Neutrophil (primary cell): ENCODE results near the gene NTSR1.

Experiments used
- H3K27ac ChIP-seq: fragments of 200-600 bp; sonication (generic); 2 replicates; pipeline ENCODE4 v1.5.1; 2016; ENCODE audit warnings: mild to moderate bottlenecking, moderate library complexity
- H3K27me3 ChIP-seq: fragments of 200-600 bp; sonication (generic); 2 replicates; pipeline ENCODE4 v1.6.0; 2016; ENCODE audit warnings: mild to moderate bottlenecking
- H3K36me3 ChIP-seq: fragments of 200-600 bp; sonication (generic); 2 replicates; pipeline ENCODE4 v1.5.1; 2017
- H3K4me1 ChIP-seq, 2 experiments: fragments of 200-600 bp in 1 of 2; sonication (generic) in 1 of 2; 1 replicate in 1 of 2; 2 replicates in 1 of 2; pipeline versions ENCODE4 v1.5.1 to v1.6.1; 2013 to 2016; ENCODE audit warnings: low read depth in 1 of 2, low read length in 1 of 2, mild to moderate bottlenecking in 1 of 2, moderate library complexity in 1 of 2; ENCODE audit not compliant: control insufficient read depth in 1 of 2, insufficient read depth in 1 of 2
- H3K4me3 ChIP-seq, 2 experiments: fragments of 200-600 bp in 1 of 2; sonication (generic) in 1 of 2; 1 replicate in 1 of 2; 2 replicates in 1 of 2; pipeline ENCODE4 v1.5.1; 2013 to 2016; ENCODE audit warnings: low read depth in 1 of 2, low read length in 1 of 2, mild to moderate bottlenecking in 1 of 2, moderate library complexity in 1 of 2
- H3K9me3 ChIP-seq: fragments of 200-600 bp; sonication (generic); 2 replicates; pipeline ENCODE4 v1.5.1; 2016
- CTCF ChIP-seq: fragments of 200-600 bp; sonication (generic); IDR thresholded peaks from 2 replicates; pipeline ENCODE4 v1.5.1; 2016; ENCODE audit warnings: antibody characterized with exemption

Gene NTSR1

GRCh38 chr20:62706857-62707256 is 1.8 kb upstream of the NTSR1 start:
- TF ChIP-seq CTCF = no peak
- H3K9me3 ChIP-seq = no peaks in the 10 kb centered on the region
- no peak overlapping the region for H3K27ac ChIP-seq
- no peak overlapping the region for H3K4me3 ChIP-seq
- no peaks in the 10 kb centered on the region for H3K36me3 ChIP-seq
- H3K4me1 ChIP-seq = peaks cover 7 to 15% of the 10 kb centered on the region in 2 experiments
- peaks cover 55% of the 10 kb centered on the region for H3K27me3 ChIP-seq

DNA sequence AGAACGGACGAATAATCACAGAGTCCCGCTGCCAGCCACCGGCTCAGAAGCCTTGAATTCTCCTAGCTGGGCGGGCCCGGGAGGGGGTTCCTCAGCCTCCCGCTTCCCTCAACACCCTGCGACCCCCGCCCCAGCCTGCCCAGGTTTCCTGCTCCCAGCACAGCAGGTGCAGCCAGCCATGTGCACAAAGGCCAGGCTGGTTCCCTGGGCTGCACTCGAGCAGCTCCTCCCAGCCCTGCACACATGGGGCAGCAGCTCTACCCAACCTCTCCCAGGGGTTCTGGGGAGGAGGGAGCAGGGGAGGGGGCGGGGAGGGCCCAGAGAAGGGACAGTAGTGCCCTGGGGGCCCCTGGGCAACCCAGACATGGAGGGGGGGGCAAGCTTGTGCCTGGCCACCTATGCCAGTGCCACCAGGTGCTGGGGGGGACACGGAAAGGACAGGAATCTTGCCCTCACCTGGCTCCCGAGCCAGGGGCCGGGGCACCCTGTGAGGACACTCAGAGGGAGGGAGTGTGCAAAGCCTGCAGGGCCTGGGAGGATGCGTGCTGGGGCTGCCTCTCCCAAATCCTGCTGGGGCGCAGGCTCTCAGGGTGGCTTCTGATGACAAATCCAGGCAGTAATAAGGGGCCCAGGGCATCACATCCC is 1.2 kb upstream of the NTSR1 start:
- peaks cover 55% of the 10 kb centered on the region for H3K27me3 ChIP-seq
- H3K4me3 ChIP-seq = no peak overlapping the region
- H3K4me1 ChIP-seq = peaks cover 7 to 15% of the 10 kb centered on the region in 2 experiments
- TF ChIP-seq CTCF = no peak
- no peaks in the 10 kb centered on the region for H3K36me3 ChIP-seq
- no peaks in the 10 kb centered on the region for H3K9me3 ChIP-seq
- H3K27ac ChIP-seq = no peak overlapping the region

DNA sequence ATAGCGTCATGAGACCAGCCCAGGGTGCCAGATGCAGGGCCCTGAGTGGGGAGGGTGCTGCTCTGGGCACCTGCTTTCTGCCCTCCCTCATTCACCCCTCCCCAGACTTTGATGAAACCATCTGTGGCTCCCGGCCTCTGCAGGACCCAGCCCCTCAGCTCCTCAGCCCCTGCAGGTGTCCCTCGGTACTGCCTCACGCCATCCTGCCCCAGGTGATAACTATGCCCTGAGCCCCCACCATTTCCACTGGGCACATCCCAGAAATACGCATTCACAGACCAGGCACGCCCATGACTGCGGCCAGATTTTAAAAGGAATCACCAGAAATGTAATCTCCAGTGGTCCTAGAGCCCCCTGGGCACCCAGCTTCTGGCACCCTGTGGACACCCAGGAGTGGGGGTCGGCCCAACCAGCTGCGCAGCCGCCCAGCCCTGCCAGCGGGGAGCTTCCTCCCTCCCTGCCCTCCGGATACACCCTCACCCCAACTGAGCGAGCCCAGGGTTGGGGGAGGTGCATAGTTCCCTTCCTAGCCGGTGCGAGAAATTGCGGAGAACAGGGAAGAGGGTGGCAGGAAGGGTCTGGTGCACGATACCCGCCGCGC is 615 bp upstream of the NTSR1 start:
- Histone ChIP-seq H3K27me3 (peaks cover 55% of the 10 kb centered on the region), H3K36me3 (no peaks in the 10 kb centered on the region), H3K4me1 (peaks cover 7 to 15% of the 10 kb centered on the region in 2 experiments), H3K27ac (no peak overlapping the region), H3K4me3 (no peak overlapping the region), H3K9me3 (no peaks in the 10 kb centered on the region)
- no peak for TF ChIP-seq CTCF

GRCh38 chr20:62709537-62709905 is 885 bp downstream of the NTSR1 start:
- Histone ChIP-seq H3K27me3 (peaks cover 52% of the 10 kb centered on the region), H3K9me3 (no peaks in the 10 kb centered on the region), H3K36me3 (no peaks in the 10 kb centered on the region), H3K4me3 (no peak overlapping the region), H3K27ac (no peak overlapping the region), H3K4me1 (peaks cover 7 to 15% of the 10 kb centered on the region in 2 experiments)
- TF ChIP-seq CTCF = no peak

- H3K36me3 ChIP-seq = no peaks in the 10 kb centered on the region
- H3K9me3 ChIP-seq = no peaks in the 10 kb centered on the region
- peaks cover 50% of the 10 kb centered on the region for H3K27me3 ChIP-seq
- H3K4me1 ChIP-seq = peaks cover 7 to 15% of the 10 kb centered on the region in 2 experiments
- no peak overlapping the region for H3K27ac ChIP-seq
- H3K4me3 ChIP-seq = no peak overlapping the region
- no peak for TF ChIP-seq CTCF
Measured at GRCh38 chr20:62710221-62710885, 1.7 kb downstream of the NTSR1 start.
